Measurements from ENCODE around the gene KIFC1. TPM values are rescaled to one million over a fixed set of nuclear protein-coding genes. Genes with fewer than 3 reads are reported as not detected.

KIFC1 gene
- total RNA-seq, 2 donors from 2014 or later = 0.66 TPM; not detected in 1

DNA sequence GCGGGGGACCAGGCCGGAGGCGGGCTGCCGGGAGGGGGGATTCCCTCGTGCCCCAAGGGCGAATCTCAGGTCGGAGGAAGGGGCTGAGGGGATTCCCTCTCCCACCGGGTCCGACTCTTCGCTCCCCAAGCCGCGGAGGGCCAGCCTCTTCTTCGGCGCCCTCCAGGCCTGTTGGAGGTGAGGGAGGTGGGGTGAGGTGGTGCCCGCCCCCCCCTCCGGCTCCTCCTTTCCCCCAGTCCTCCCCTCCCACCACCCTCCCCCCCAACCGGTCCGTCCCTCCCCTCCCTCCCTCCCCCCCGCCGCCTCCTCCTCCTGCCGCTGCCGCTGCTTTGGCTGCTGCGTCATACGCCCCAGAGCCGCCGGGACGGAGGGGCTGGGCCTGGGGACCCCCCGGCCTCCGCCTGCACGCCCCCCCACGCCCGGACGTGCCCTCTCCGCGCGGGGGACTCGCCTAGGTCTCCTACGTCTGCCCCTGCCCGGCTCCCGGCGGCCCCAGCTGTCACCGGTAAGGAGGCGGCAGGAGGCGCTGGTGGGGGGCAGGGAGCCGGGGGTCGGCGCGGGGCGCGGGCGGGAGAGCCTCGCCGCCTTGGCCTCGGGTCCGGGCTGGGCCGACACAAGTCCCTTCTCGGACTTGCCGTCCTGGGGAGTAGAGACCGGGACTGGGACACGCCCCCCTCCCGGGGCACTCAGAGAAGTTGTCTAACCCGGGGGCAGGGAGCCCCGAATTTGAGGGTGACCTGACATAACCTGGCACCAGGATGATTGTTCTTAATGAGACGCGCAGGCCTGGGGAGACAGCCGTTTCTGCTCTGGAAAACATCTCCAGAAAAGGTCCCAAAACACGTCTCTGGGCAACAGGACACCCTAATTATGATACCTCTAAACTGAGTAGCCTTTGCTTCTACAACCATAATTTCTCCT, 19.3 kb downstream of the KIFC1 start, which contains the start of gene PHF1:
Gene PHF1 (plus strand): TSS at position 304 of the 921 bp plus-strand sequence. CDS start 1,250 bp downstream, outside the sequence.
- Histone ChIP-seq H3K36me3 (replicated peaks in 1 of 2; ENCODE audit: insufficient read depth in 1 of 2, low read depth in 2 of 2) (no peaks in the 10 kb centered on the region), H3K27ac (peak within 1 kb of the TSS; percentile 93 to 98 (median 96)), H3K4me1 (peaks cover 33% of the 10 kb centered on the region), H3K4me3 (peak within 1 kb of the TSS; percentile 96 to 97), H3K27me3 (no peaks in the 10 kb centered on the region), H3K9me3 (no peaks in the 10 kb centered on the region)
- ATAC-seq (peak; percentile 65), DNase-seq (peak; percentile 80 to 85 (median 82))
- 0 to 1% methylated on average over 17 to 50 of the region's 67 CpGs for WGBS, 2 donors
- TF ChIP-seq POLR2A (IDR thresholded peaks at IDR 0.05) = peak; percentile 40 to 54 (median 41)
- TF ChIP-seq, protein P1, sequence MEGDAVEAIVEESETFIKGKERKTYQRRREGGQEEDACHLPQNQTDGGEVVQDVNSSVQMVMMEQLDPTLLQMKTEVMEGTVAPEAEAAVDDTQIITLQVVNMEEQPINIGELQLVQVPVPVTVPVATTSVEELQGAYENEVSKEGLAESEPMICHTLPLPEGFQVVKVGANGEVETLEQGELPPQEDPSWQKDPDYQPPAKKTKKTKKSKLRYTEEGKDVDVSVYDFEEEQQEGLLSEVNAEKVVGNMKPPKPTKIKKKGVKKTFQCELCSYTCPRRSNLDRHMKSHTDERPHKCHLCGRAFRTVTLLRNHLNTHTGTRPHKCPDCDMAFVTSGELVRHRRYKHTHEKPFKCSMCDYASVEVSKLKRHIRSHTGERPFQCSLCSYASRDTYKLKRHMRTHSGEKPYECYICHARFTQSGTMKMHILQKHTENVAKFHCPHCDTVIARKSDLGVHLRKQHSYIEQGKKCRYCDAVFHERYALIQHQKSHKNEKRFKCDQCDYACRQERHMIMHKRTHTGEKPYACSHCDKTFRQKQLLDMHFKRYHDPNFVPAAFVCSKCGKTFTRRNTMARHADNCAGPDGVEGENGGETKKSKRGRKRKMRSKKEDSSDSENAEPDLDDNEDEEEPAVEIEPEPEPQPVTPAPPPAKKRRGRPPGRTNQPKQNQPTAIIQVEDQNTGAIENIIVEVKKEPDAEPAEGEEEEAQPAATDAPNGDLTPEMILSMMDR (IDR thresholded peaks at IDR 0.05) = no peak
- intact Hi-C loops (cut with DNase I) = no loop called here

DNA sequence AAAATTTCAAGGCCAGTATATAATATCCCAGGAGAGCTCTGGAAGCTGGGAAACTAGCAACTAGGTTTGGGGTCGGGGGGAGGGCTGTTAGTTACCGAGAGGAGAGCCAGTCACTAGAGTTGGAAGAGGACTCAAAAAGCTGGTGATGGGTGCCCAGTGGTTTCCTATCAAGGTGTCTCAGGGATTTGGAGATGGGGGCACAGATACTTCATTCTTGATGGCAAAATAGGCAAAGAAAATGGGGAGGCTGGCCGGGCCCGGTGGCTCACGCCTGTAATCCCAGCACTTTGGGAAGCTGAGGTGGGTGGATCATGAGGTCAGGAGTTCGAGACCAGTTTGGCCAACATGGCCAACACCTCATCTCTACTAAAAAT, 20.0 kb downstream of the KIFC1 start:
- ATAC-seq (no peak), DNase-seq (no peak)
- intact Hi-C loops (cut with DNase I) = no loop called here
- TF ChIP-seq POLR2A (IDR thresholded peaks at IDR 0.05) = no peak
- TF ChIP-seq, protein P1 (IDR thresholded peaks at IDR 0.05) = no peak
- H3K4me3 ChIP-seq = peak overlapping the region; percentile 96 to 97
- H3K27ac ChIP-seq = peak overlapping the region; percentile 93 to 98 (median 96)
- no peaks in the 10 kb centered on the region for H3K27me3 ChIP-seq
- WGBS, 2 donors = 41 to 53% methylated on average over 6 of the region's 6 CpGs
- peaks cover 40% of the 10 kb centered on the region for H3K4me1 ChIP-seq
- H3K36me3 ChIP-seq (replicated peaks in 1 of 2; ENCODE audit: insufficient read depth in 1 of 2, low read depth in 2 of 2) = no peaks in the 10 kb centered on the region
- H3K9me3 ChIP-seq = no peaks in the 10 kb centered on the region

DNA sequence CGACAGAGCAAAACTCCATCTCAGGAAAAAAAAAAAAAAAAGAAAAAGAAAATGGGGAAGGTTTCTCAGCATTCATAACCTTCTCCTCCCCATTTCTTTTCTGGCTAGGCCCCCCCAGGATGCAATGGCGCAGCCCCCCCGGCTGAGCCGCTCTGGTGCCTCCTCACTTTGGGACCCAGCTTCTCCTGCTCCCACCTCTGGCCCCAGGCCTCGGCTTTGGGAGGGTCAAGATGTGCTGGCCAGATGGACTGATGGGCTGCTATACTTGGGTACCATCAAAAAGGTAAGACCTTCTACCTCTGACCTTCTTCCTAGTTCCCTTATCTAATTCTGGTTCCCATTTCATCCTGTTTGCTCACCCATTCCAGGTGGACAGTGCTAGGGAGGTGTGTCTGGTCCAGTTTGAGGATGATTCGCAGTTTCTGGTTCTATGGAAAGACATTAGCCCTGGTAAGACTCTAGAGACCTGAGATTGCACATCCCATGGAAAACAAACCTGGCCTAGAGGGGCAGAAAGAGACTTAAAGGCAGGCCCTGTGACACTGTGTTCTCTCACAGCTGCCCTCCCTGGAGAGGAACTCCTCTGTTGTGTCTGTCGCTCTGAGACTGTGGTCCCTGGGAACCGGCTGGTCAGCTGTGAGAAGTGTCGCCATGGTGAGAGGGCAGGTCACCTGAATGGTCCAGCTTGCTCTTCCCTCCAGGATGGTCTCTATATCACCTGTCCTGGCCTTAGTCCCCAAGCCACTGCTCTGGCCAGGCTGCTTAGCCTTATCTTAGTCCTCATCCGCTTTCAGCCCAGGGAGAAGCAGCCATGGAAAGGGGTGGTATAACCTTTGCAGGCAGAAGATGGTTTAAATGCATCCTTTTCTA, 20.8 kb downstream of the KIFC1 start:
- peak overlapping the region in 2 of 4 donors; percentile 93 to 97 for H3K27ac ChIP-seq
- DNase-seq (no peak), ATAC-seq (no peak)
- intact Hi-C loops (cut with DNase I) = no loop called here
- H3K4me1 ChIP-seq = peaks cover 48% of the 10 kb centered on the region
- no peaks in the 10 kb centered on the region for H3K9me3 ChIP-seq
- WGBS, 2 donors = 84 to 85% methylated on average over 7 to 10 of the region's 10 CpGs
- H3K36me3 ChIP-seq (replicated peaks in 1 of 2; ENCODE audit: insufficient read depth in 1 of 2, low read depth in 2 of 2) = no peaks in the 10 kb centered on the region
- peak overlapping the region in 1 of 2 donors; percentile 11 for H3K4me3 ChIP-seq
- TF ChIP-seq, protein P1 (IDR thresholded peaks at IDR 0.05) = no peak
- no peak for TF ChIP-seq POLR2A (IDR thresholded peaks at IDR 0.05)
- H3K27me3 ChIP-seq = no peaks in the 10 kb centered on the region

DNA sequence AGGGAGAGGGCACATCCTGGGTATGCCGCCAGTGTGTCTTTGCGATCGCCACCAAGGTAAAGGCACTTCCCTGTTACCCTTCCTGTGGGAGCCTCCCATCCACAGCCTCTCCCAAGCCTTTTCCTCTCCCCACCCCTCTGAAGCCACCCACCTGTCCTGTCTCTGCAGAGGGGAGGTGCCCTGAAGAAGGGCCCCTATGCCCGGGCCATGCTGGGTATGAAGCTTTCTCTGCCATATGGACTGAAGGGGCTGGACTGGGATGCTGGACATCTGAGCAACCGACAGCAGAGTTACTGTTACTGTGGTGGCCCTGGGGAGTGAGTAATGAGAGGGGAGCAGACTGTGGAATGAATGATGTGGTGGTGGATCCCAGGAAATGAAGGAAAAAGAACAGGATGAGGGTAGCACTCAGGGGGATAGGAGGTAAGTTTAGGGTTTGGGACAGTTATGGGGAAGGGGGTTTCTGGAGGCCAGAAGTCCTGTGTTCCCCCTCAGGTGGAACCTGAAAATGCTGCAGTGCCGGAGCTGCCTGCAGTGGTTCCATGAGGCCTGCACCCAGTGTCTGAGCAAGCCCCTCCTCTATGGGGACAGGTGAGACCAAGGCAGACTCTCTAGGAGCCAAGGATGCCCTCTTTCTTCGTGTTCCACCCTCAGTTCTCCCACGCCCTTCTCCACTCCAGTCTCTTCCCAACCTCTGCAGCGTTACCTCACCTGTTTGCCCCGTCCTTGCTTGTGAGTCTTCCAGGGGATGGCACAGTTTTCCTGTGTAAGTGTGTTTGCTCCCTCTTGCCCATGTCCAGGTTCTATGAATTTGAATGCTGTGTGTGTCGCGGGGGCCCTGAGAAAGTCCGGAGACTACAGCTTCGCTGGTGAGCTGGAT, 21.9 kb downstream of the KIFC1 start:
- Histone ChIP-seq H3K4me1 (peaks cover 54% of the 10 kb centered on the region), H3K27ac (no peak overlapping the region)
- intact Hi-C loops (cut with DNase I) = no loop called here

More for the DNA sequence above, 21.9 kb downstream of the KIFC1 start:
- TF ChIP-seq POLR2A (IDR thresholded peaks at IDR 0.05) = no peak
- TF ChIP-seq, protein P1 (IDR thresholded peaks at IDR 0.05) = no peak
- Histone ChIP-seq H3K36me3 (replicated peaks in 1 of 2; ENCODE audit: insufficient read depth in 1 of 2, low read depth in 2 of 2) (no peaks in the 10 kb centered on the region), H3K27me3 (no peaks in the 10 kb centered on the region), H3K9me3 (no peaks in the 10 kb centered on the region), H3K4me3 (no peak overlapping the region)
- 81 to 86% methylated on average over 13 to 14 of the region's 14 CpGs for WGBS, 2 donors
- ATAC-seq = no peak
- DNase-seq = no peak
